GM21529 (cell line): Measurements from ENCODE around the gene DDX23.
"Not testable (repeated sequence)": the region's sequence is repeated elsewhere in the genome, so short reads cannot be mapped to it uniquely, and the experiment has no call there.

Experiments used
- ATAC-seq: cut with Tn5 transposase; IDR thresholded peaks from one replicate; pipeline ENCODE4 v1.9.1; 2021; ENCODE audit not compliant: unreplicated experiment

DDX23 gene

DNA sequence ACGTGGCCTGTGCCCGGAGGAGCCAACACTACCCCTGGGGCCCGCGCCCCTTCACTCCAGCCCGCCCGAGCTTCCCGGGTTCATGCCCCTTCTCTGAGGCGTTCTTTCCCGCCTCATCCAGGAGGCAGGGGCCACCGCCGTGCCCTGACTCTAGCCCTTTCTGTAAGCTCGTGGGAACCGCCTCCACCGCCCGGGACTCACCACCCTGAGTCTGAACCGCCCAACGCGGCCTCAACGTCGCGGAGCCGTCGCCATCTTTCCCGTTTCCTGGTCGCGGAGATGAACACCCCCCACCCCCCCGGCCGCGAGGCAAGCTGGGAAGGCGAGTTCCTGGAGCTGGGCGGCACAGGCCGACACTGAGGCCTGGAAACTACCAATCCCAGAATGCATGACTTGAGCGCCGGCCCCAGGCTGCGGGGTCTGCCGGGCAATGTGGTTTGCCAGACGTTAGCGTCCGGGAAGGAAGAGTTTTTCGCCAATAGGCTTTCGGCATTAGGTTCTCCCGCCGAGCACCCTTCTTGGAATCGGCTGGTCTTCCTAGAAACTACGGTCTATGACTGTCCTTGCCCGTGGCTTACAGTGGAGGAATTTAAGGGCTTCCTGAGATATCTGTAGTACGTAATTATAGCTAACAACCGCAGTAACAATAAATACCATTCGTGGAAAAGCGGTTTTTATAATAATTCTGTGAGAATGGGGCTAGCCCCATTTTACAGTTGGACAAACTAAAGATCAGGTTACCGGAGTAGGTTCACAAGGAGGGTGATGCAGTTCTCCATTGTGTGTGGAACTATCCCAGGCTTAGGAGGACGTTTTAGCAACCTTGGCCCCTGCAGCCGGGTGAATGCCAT is at the start of gene DDX23:
Gene DDX23, minus strand, starts transcription at position 281 of the 851 bp plus-strand sequence. CDS start 6,381 bp downstream, outside the sequence.
- peak; percentile 95 for ATAC-seq

DNA sequence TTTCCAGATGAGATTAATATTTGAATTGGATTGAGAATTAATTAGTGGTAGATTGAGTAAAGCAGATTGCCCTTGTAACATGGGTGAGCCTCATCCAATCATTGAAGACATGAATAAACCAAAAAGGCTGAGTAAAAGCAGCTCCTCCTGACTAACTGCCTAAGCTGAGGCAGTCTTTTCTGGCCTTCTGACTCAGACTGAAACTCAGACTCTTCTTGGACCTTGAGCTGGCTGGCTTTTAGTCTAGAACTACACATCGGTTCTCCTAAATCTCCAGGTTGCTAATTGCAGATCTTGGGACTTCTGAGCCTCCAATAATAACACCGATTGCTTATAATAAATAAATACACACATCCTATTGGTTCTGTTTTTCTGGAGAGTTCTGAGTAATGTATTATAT is 49.3 kb upstream of the DDX23 start:
- ATAC-seq: peak; percentile 64

- ATAC-seq: no peak
Measured at GRCh38 chr12:48899651-48900050, 47.7 kb upstream of the DDX23 start.

- ATAC-seq: no peak
Measured at GRCh38 chr12:48894271-48894670, 42.3 kb upstream of the DDX23 start.

- peak; percentile 71 for ATAC-seq
Measured at GRCh38 chr12:48890657-48891418, 38.9 kb upstream of the DDX23 start.

GRCh38 chr12:48889679-48890078 is 37.7 kb upstream of the DDX23 start:
- no peak for ATAC-seq

DNA sequence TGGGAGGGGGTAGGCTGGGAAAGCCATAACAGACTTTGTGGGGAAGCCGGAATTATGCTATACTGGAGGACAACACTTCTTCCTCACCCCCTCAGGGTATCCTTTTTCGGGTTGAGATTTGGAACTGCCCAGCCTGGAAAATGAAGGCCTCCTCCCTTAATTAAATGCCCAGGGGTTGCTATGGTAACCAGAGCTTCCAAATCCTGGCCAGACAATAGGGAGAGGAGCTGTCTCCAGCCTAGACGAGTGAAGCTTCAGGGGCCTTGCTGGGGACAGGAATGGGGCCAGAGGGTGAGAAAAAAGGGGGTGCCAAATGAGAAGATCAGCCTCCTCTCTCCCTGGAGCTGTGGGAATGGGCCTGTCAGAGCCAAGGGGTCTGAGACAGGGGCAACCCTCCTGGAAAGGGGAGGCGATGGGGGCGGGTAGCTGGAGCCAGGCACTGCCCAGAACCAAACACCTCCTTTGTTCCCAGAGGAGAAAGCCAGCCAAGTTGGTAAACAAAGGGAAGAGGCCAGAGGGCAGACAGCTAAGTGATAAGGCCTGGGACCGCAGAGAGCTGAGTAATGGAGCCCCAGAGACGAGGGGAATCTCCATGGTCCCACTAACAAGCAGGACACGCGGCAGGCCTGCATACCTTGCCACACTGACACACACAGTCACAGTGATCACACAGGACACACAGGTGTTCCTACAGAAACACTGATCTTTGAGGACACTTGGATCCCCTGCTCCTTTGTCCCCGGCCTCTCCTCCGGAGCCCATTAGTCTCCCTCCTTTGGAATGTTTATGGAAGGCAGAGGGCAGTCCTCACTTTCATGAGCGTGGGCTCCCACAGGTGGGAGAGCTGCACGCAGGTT is 31.6 kb upstream of the DDX23 start:
- no peak for ATAC-seq

GRCh38 chr12:48882972-48883304 is 31.0 kb upstream of the DDX23 start:
- ATAC-seq: no peak

DNA sequence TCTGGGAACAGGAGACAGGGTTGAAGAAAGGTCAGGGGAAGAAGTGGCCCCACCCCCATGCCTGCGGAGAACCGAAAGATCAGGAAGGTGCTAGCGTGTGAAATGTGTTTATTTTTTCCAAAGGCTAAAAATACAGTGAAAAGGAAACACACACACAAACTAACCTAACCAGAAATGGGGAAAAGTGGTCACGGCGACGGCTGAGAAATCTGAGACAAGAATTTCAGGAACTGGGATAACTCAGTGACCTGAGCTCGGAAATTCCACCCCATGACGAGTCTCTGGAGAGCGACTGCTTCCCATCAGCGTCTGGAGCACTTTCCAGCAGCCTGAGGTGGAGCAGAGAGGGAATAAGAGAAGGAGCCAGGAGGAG is 30.3 kb upstream of the DDX23 start:
- no peak for ATAC-seq

GRCh38 chr12:48881686-48882314 is 29.8 kb upstream of the DDX23 start:
- no peak for ATAC-seq

DNA sequence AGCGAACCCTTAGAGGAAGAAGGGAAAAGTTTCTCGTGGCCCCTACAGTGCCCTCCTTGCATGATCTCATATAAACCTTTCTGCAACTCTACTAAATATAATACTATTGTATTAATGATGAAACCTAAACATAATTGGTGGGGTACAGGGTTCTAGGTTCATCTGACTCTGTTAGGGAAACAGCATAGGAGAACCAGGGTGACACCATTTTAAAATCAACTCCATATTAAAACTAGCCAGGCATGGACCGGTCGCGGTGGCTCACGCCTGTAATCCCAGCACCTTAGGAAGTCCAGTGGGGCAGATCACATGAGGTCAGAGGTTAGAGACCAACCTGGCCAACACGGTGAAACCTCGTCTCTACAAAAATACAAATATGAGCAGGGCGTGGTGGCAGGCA is 28.7 kb upstream of the DDX23 start:
- no peak for ATAC-seq

DNA sequence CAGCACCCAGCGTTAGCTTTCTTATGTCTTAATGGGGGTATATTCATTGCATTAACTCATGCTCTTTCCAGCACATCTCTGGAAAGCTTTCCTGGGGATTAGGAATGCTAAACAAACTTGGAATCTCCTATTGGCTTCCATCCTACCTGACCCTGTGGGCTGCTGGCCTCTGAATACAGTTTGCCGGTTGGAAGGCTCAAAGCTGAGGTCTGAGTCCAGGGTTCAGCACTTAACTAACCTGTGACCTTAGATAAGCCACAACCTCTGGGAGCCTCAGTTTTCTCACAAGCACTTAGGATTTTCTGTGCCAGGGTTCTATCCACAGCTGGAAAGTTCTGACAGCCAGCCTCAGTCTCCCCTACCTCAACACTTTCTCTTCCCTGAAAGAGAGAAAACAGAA is 26.6 kb upstream of the DDX23 start:
- no peak for ATAC-seq

DNA sequence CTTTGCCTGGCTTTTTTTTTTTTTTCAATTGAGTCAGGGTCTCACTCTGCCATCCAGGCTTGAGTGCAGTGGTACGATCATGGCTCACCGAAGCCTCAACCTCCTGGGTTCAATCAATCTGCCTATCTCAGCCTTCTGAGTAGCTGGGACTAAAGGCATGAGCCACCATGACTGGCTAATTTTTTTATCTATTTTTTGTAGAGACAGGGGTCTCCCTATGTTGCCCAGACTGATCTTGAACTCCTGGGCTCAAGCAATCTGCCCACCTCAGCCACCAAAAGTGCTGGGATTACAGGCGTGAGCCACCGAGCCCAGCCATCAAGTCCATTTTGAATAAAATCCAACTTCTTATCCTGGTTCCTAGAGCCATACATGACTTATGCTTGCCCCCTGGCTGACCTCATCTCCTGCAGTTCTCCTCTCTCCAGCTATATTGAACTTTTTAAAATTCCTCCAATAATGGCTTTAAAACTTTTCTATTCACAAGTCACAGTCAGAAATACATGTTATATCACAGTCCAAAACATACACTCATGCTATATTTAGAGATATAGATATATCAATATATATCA is 24.1 kb upstream of the DDX23 start:
- no peak for ATAC-seq

- ATAC-seq: not testable (repeated sequence)
Measured at GRCh38 chr12:48873534-48873933, 21.6 kb upstream of the DDX23 start.

DNA sequence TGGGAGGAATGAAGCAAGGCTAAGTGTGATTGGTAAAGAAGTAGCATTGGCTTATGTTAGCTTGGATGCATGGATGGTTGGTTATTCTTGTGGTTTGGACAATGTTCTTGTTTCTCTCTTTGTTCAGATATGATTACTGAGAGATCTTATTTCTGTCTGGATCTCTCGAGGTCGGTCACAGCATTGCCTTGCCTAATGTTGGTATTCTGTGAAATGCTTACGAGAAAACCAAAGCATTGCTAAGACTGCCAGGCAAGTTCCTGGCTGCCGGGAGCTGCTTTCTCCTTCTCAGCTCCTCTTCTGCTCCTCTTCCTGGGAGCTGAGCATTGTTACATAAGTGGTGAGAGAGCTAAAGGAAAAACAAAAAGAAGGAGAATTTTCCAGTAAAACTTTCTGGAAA is 21.1 kb upstream of the DDX23 start:
- ATAC-seq: no peak

DNA sequence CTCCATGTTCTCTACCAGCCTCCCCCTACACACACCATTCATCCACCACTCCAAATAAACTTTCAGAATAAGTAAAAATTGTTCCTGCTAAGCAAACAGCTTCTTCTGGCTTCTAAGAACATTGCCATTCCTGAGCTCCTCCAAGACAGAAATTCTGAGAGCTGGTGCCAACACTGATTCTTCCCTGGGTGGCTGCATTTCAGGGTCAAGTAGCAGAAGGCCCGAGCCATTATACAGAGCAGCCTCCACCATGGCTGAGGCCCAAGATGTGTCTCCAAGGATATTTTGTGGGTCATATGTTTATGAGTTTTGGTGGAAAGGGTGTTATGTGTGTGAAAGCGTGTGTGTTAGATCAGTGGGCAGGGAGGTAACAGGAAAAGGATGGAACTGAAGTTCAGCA is 17.2 kb upstream of the DDX23 start:
- ATAC-seq: no peak

- ATAC-seq: no peak
Measured at GRCh38 chr12:48868451-48868850, 16.5 kb upstream of the DDX23 start.

DNA sequence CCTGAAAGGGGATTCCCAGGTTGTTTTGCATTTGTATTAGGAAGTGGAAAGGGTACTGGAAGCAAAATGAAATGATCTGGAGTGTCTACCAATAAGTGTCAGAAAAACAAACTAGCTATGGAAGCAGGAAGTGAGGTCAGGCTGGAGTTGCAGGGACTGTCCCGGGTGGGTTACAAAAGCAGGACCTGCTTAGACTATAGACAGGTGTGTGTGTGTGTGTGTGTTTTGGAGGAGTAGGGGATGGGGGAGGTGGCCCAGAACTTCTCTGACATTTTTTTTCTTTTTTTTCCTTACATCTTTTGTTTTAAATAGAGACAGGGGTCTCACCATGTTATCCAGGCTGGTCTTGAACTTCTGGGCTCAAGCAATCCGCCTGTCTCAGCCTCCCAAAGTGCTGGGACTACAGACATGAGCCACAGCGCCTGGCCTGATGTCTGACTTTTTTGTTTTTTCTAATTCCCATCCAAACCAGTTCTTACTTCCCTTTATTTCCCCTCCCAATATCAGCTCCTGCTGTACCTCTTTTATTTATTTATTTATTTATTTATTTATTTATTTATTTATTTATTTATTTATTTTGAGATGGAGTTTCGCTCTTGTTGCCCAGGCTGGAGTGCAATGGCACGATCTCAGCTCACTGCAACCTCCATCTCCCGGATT is 14.2 kb upstream of the DDX23 start:
- ATAC-seq: no peak

DNA sequence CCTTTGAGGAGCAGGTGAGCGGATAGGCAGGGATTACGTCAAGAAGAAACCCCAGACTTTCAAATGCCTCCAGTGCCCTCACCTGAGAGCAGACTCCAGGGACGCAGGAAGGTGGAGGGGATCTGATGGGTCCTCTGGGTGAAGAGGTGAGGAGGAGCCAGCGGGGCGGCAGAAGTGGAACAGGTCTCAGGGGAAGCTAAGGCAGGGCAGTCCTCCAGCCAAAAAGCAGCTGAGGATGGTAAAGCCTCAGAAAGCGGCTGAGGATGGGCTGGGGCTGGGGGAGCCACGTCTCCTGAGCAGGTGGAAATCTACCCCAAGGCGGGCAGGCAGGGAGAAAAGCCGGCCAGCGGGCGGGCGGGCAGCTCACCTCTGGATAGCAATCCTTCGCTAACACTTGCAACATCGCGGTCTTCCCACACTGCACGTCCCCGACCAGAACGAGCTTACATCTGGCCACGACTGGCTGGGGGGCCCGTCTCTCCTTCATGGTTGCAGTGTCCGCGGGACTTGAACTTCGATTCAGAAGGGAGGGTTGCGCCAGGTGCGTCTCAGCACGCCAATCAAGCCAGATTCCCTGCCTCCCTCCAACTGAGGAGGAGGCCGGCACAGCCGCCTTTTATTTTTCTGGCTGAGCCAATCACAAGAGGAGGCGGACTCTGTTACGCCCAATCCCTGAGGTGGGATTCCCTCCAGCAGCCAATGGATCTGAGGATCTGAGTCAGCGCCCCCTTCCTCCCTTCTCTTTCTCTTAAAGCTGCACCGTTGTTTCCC is 13.5 kb upstream of the DDX23 start, which contains the start of gene RND1:
Gene RND1, minus strand, starts transcription at position 590 of the 771 bp plus-strand sequence. Its CDS starts 103 bp downstream, at position 487.
- ATAC-seq: peak; percentile 95
